Kidney (tissue), 14 donors: Measurements from ENCODE around the gene PKNOX2. TPM values are rescaled to one million over a fixed set of nuclear protein-coding genes. Genes with fewer than 3 reads are reported as not detected.

Experiments
- DNase-seq, 5 donors: peaks; one replicate each; pipeline ENCODE4 v3.0.0-alpha.2; 2013 to 2020
- FAIRE-seq: peaks from 2 replicates; lab custom pipeline; 2012; peaks lifted over from hg19 to GRCh38; lab: Jason Lieb, UNC
- H3K27ac ChIP-seq, 2 donors: one replicate each; pipeline ENCODE4 v1.7.0; 2013; ENCODE audit warnings: low read depth in 2 of 2, low read length in 2 of 2, inconsistent platforms in 1 of 2
- H3K27me3 ChIP-seq: one replicate; pipeline ENCODE4 v1.7.1; 2013; ENCODE audit warnings: low read length, inconsistent platforms; ENCODE audit not compliant: control insufficient read depth, insufficient read depth
- H3K36me3 ChIP-seq, 3 donors: one replicate each; pipeline versions ENCODE4 v1.7.0 to v1.7.1; 2013; ENCODE audit warnings: low read length in 3 of 3, control low read depth in 1 of 3, inconsistent platforms in 1 of 3; ENCODE audit not compliant: insufficient read depth in 3 of 3, control insufficient read depth in 2 of 3
- H3K4me1 ChIP-seq, 3 donors: one replicate each; pipeline versions ENCODE4 v1.7.0 to v1.7.1; 2013; ENCODE audit warnings: low read length in 3 of 3, inconsistent platforms in 1 of 3, low read depth in 1 of 3; ENCODE audit not compliant: control insufficient read depth in 2 of 3, insufficient read depth in 2 of 3
- H3K4me3 ChIP-seq, 3 donors: one replicate each; pipeline versions ENCODE4 v1.7.0 to v1.8.1; 2013; ENCODE audit warnings: low read length in 3 of 3, control low read depth in 1 of 3, inconsistent platforms in 1 of 3
- H3K9ac ChIP-seq, 3 donors: one replicate each; pipeline versions ENCODE4 v1.7.0 to v1.7.1; 2013; ENCODE audit warnings: low read length in 3 of 3, control low read depth in 1 of 3, inconsistent platforms in 1 of 3
- H3K9me3 ChIP-seq, 3 donors: one replicate each; pipeline versions ENCODE4 v1.7.0 to v1.7.1; 2013; ENCODE audit warnings: low read length in 3 of 3, control low read depth in 1 of 3, inconsistent platforms in 1 of 3; ENCODE audit not compliant: control insufficient read depth in 2 of 3, insufficient read depth in 1 of 3
- CTCF ChIP-seq: IDR thresholded peaks from 3 replicates; pipeline ENCODE4 v1.5.1; 2012; ENCODE audit warnings: mild to moderate bottlenecking, moderate library complexity, borderline replicate concordance; ENCODE audit not compliant: insufficient read depth; ENCODE audit errors: extremely low read depth
- intact Hi-C: fragments of 100-400 bp; cut with DNase I; formaldehyde crosslinking; loops from one replicate; pipeline ENCODE4 v1.11.1; 2022
- polyA plus RNA-seq: library from polyadenylated mRNA; stranded (reverse); fragments of 350-450 nt; fragmentation: Illumina TruSeq; extraction: RNeasy Lipid Tissue Mini Kit (QIAGEN cat#74804); gene quantifications from one replicate; pipeline ENCODE4 v1.2.3, GENCODE V29; 2014; ENCODE audit warnings: low read depth, low replicate concordance; ENCODE audit not compliant: insufficient read depth
- total RNA-seq: library from RNA; stranded (reverse); fragmentation: NEBNext Ultra II Directional; extraction: Animal tissue kit (Norgen Biotek cat#: 25700); gene quantifications from one replicate; pipeline ENCODE4 v1.2.1, GENCODE V29; 2021
- donor health status: control.
- donor health status: control.
- donor health status: control.
- donor health status: control.
- donor health status: control.
- donor health status: DM: yes; HTN: yes; CAD: no.
- donor health status: Normal renal cell carcinoma (clear cell type).

Gene PKNOX2
- total and polyA plus RNA-seq, 2 donors from 2014 or later = 1.5 to 6.0 TPM

GRCh38 chr11:125179346-125179745, 14.8 kb downstream of the PKNOX2 start:
- Histone ChIP-seq H3K4me1 (peaks cover 0 to 5% (median 0%) of the 10 kb centered on the region in 3 donors), H3K9ac (no peak overlapping the region), H3K27ac (no peak overlapping the region), H3K9me3 (no peaks in the 10 kb centered on the region), H3K27me3 (no peaks in the 10 kb centered on the region), H3K4me3 (no peak overlapping the region), H3K36me3 (no peaks in the 10 kb centered on the region)
- FAIRE-seq = no peak
- no peak for TF ChIP-seq CTCF
- intact Hi-C loops = no loop called here
- no peak for DNase-seq

- Histone ChIP-seq H3K27me3 (no peaks in the 10 kb centered on the region), H3K9me3 (no peaks in the 10 kb centered on the region), H3K27ac (no peak overlapping the region), H3K4me1 (peaks cover 0 to 5% (median 0%) of the 10 kb centered on the region in 3 donors), H3K4me3 (no peak overlapping the region), H3K36me3 (no peaks in the 10 kb centered on the region), H3K9ac (no peak overlapping the region)
- intact Hi-C loops = no loop called here
- no peak for FAIRE-seq
- no peak for TF ChIP-seq CTCF
- no peak for DNase-seq
Measured at GRCh38 chr11:125179895-125180294, 15.3 kb downstream of the PKNOX2 start.

GRCh38 chr11:125180413-125181305, 16.1 kb downstream of the PKNOX2 start:
- Histone ChIP-seq H3K27me3 (no peaks in the 10 kb centered on the region), H3K4me1 (peaks cover 0 to 5% (median 0%) of the 10 kb centered on the region in 3 donors), H3K27ac (no peak overlapping the region), H3K9ac (no peak overlapping the region), H3K36me3 (no peaks in the 10 kb centered on the region), H3K4me3 (no peak overlapping the region), H3K9me3 (no peaks in the 10 kb centered on the region)
- TF ChIP-seq CTCF = no peak
- DNase-seq (no peak), FAIRE-seq (no peak)
- intact Hi-C loops = no loop called here
